IPS-NIHi11 (cell line): ENCODE measurements around the gene INHA.

Experiments
- DNase-seq: peaks from one replicate; pipeline ENCODE4 v3.0.0; 2012; ENCODE audit warnings: mixed read lengths, low spot score

Gene INHA

GRCh38 chr2:219611866-219612576, 39.9 kb downstream of the INHA start:
- DNase-seq: no peak

DNA sequence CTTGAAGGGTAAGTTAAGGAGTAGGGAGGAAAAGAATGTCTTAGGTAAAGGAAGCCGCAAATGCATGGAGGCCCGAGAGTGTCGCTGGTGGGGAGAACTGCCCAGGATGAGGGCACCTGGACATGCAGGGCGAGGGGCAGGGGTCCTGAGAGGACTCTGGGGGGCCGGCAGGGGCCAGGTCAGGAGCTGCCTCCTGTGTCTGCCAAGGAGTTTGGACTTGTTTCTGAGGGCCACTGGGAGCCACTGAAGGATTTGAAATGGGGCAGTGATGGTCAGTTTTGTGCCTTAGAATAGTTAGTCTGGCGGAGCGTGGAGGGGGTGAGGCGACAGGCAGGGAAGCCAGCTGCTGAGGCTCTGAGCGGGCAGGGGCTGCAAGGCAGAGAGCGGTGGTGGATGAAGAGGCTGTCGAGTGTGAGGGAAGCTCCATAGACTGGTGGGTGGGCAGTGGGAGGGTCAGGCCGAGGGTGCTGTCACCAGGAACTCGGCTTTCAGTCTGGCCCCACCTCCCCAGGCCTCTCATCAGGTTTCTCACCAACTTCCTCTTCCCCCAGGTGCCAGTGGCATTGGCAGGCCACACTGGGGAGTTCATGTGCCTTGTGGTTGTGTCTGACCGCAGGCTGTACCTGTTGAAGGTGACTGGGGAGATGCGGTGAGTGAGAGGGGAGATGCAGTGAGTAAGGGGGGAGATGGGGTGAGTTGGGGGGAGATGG, 40.6 kb downstream of the INHA start:
- DNase-seq: peak; percentile 23

- DNase-seq: no peak
These were observed 41.5 kb downstream of the INHA start for GRCh38 chr2:219613461-219614070.

- no peak for DNase-seq
These were observed 42.2 kb downstream of the INHA start for GRCh38 chr2:219614076-219614860.

DNA sequence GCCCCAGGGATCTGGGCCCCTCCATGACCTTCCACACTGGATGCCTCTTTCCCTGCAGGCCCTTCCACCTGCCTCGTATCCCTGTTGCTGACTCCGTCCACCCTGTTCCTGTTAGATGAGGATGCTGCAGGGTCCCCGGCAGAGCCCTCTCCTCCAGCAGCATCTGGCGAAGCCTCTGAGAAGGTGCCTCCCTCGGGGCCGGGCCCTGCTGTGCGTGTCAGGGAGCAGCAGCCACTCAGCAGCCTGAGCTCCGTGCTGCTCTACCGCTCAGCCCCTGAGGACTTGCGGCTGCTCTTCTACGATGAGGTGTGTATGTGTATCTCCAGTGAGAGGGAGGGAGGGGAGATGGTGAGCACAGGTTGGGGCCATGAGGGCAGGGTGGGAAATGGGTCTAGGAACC, 42.9 kb downstream of the INHA start:
- DNase-seq: no peak

DNA sequence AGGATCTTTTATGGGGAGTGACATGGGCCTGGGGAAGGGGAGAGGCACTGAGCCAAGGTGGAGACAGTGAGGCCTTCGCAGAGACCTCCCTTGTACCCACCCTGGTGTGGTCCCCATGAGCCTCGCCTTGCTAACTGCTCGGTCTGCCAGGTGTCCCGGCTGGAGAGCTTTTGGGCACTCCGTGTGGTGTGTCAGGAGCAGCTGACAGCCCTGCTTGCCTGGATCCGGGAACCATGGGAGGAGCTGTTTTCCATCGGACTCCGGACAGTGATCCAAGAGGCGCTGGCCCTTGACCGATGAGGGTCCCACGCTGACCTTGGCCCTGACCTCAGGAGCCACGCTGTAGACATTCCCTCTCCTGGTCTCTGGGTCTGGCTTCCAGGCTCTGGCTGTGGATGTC, 43.8 kb downstream of the INHA start:
- no peak for DNase-seq

DNA sequence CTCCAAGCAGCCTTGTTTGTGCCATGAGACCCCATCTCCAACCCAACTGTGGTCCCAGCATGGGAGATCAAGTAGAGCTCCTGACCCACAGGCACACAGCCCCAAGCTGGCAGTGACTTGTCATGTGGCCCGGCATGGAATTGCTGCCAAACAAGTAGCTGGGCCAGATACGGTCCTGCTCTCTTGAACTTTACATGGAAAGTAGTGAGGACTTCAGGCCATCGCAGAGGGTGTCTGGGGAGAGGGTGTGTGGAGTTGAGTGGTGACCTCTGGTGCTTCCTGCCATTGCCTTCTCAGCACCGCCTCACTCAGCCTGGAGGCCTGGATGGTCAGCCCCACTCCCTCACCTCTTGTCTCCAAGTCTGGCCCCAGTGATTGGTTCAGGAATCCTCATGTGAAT, 44.4 kb downstream of the INHA start:
- no peak for DNase-seq

GRCh38 chr2:219618733-219619122, 46.6 kb downstream of the INHA start:
- no peak for DNase-seq

- peak; percentile 72 for DNase-seq
These were observed 47.1 kb downstream of the INHA start for GRCh38 chr2:219619235-219619634.

- no peak for DNase-seq
These were observed 48.4 kb downstream of the INHA start for GRCh38 chr2:219620546-219620945.

DNA sequence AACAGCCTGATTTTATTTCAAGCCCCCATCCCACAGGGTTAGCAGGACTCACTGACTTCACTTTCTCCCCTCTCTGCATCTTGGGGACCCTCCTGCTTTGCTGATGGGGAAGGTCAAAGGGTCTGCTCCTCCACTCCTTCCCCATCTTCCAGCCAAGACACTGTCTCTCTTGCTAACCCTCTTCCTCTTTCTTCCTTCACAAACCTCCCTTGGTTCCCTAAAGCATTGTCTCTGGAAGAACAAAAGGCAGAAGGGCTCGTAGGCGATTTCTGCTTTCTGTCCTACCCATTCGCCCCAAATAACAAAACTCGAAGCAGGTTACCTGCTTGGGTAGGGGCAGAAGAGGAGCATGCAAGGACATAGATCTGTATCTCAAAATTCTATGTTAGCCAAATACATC, 49.8 kb downstream of the INHA start:
- no peak for DNase-seq

GRCh38 chr2:219622472-219622871, 50.4 kb downstream of the INHA start:
- no peak for DNase-seq

GRCh38 chr2:219624565-219624964, 52.5 kb downstream of the INHA start:
- DNase-seq: no peak

GRCh38 chr2:219625179-219625578, 53.1 kb downstream of the INHA start:
- no peak for DNase-seq
